Vagina (tissue), 2 donors: Measurements from ENCODE around the gene COL12A1.

Source experiments
- POLR2A ChIP-seq, 2 donors: fragments of 450-650 bp; IDR thresholded peaks; one replicate each; pipeline ENCODE4 v1.6.1; 2017; ENCODE audit warnings: antibody characterized with exemption in 2 of 2, mild to moderate bottlenecking in 2 of 2, moderate library complexity in 2 of 2
- POLR2AphosphoS5 ChIP-seq, 2 donors: sonication (generic); formaldehyde crosslinking; IDR thresholded peaks; one replicate each; pipeline ENCODE4 v1.9.0; 2017; ENCODE audit warnings: antibody characterized with exemption in 2 of 2, mild to moderate bottlenecking in 2 of 2, low read depth in 1 of 2; ENCODE audit not compliant: insufficient read depth in 1 of 2
- TF ChIP-seq, protein P1 (sequence below), 3 experiments: fragments of 450-650 bp in 2 of 3; fragments of 200-600 bp in 1 of 3; sonication (generic) in 1 of 3; IDR thresholded peaks; one replicate each; pipeline ENCODE4 v1.5.1; 2017 to 2019; ENCODE audit warnings: antibody characterized with exemption in 3 of 3, mild to moderate bottlenecking in 2 of 3, moderate library complexity in 2 of 3

DNA sequence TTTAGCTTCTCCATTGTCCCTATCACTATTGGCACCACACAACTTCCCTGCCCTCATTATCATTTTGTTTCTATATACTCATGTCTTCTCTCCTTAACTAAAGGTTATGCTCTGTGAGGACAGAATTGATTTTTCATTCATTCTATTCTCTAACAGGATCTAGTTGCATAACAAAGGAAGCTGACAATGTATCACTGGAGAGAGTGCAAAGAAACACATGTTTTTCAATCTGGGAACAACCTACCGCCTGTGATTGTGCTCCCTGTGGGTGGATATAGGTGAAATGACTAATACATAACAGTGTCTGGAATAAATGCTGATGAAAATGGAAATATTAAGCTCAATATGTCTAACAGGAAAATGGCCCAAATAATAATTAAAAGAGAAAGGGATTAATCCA lies 56.6 kb downstream of the COL12A1 start:
- TF ChIP-seq, protein P1, sequence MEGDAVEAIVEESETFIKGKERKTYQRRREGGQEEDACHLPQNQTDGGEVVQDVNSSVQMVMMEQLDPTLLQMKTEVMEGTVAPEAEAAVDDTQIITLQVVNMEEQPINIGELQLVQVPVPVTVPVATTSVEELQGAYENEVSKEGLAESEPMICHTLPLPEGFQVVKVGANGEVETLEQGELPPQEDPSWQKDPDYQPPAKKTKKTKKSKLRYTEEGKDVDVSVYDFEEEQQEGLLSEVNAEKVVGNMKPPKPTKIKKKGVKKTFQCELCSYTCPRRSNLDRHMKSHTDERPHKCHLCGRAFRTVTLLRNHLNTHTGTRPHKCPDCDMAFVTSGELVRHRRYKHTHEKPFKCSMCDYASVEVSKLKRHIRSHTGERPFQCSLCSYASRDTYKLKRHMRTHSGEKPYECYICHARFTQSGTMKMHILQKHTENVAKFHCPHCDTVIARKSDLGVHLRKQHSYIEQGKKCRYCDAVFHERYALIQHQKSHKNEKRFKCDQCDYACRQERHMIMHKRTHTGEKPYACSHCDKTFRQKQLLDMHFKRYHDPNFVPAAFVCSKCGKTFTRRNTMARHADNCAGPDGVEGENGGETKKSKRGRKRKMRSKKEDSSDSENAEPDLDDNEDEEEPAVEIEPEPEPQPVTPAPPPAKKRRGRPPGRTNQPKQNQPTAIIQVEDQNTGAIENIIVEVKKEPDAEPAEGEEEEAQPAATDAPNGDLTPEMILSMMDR (IDR thresholded peaks at IDR 0.05): no peak
- TF ChIP-seq POLR2A (IDR thresholded peaks at IDR 0.05): no peak
- TF ChIP-seq POLR2AphosphoS5 (IDR thresholded peaks at IDR 0.05; ENCODE audit: insufficient read depth in 1 of 2, low read depth in 1 of 2): no peak
